ENCODE results near the gene NOL7. TPM values are rescaled to one million over a fixed set of nuclear protein-coding genes. Genes with fewer than 3 reads are reported as not detected.

Gene NOL7
- total RNA-seq, 6 donors from 2014 or later, result 47.0 to 102 (median 84.7) TPM

DNA sequence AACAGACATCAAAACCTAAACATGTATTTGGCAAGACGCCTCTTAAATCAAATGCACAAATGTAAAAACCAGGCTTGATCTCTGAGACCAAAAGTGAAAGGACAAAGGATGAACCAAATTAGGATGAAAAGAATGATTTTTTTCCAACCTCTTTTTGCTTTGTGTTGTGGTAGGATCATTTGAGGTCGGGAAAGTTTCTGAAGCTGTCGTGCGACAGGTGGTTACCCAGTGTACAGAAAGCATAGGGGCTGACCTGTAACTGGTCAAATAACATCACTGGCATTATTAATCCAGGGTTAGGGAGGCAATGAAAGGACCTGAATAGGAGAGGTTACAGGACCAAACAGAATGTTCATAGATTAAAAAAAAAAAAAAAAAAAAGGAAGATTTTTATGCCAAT lies 18.1 kb upstream of the NOL7 start:
- DNase-seq (no peak), ATAC-seq (ENCODE audit: low FRiP score in 2 of 2) (no peak)
- H3K9me3 ChIP-seq, result no peaks in the 10 kb centered on the region
- TF ChIP-seq POLR2AphosphoS5 (IDR thresholded peaks at IDR 0.05) (no peak), POLR2A (IDR thresholded peaks at IDR 0.05) (no peak), EP300 (IDR thresholded peaks at IDR 0.05) (no peak)
- TF ChIP-seq, protein P1, sequence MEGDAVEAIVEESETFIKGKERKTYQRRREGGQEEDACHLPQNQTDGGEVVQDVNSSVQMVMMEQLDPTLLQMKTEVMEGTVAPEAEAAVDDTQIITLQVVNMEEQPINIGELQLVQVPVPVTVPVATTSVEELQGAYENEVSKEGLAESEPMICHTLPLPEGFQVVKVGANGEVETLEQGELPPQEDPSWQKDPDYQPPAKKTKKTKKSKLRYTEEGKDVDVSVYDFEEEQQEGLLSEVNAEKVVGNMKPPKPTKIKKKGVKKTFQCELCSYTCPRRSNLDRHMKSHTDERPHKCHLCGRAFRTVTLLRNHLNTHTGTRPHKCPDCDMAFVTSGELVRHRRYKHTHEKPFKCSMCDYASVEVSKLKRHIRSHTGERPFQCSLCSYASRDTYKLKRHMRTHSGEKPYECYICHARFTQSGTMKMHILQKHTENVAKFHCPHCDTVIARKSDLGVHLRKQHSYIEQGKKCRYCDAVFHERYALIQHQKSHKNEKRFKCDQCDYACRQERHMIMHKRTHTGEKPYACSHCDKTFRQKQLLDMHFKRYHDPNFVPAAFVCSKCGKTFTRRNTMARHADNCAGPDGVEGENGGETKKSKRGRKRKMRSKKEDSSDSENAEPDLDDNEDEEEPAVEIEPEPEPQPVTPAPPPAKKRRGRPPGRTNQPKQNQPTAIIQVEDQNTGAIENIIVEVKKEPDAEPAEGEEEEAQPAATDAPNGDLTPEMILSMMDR (IDR thresholded peaks at IDR 0.05), result no peak
- H3K36me3 ChIP-seq, result peaks cover 0 to 84% (median 42%) of the 10 kb centered on the region in 4 donors
- no peak overlapping the region for H3K27ac ChIP-seq
- 94 to 95% methylated on average over 4 of the region's 4 CpGs for WGBS, 2 donors
- H3K4me3 ChIP-seq, result no peak overlapping the region
- H3K4me1 ChIP-seq, result no peaks in the 10 kb centered on the region
- H3K27me3 ChIP-seq, result no peaks in the 10 kb centered on the region

DNA sequence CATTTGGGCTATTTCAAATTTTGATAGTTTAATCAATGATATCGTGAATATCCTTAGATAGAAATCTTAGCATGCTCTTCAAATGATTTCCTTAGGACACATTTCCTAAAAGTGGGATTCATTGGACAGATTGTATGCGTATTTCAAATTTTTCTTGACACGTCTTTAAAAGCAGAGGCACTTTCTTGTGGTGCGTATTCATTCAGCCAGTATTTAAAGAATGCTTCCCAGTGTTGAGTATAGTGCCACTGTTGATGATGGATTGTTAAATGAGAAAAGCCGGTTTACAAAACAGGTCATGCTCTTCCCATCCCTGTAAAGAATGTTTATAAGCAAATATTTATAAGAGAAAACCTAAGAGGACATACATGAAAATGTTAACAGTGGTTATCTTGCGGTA lies 15.1 kb upstream of the NOL7 start:
- no peak for ATAC-seq (ENCODE audit: low FRiP score in 2 of 2)
- 93 to 95% methylated on average over 6 of the region's 6 CpGs for WGBS, 2 donors

DNA sequence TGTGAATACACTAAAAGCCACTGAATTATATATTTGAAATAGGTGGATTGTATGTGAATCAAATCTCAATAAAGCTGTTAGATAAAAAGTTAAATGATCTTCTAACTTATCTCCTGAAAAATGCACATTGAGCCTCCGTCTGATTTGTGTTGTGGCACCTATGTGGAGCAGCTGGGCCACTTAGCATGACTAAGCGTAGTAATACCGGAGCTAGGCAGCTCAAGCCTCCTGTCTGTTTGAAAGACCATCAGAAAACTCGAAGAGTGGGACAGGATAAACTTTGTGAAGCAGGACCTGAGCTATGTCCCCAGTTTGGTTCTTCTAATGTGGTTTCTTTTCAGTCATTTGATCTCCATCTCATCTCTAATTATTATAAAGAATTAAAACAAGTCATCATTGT lies 11.0 kb upstream of the NOL7 start:
- Histone ChIP-seq H3K9me3 (no peaks in the 10 kb centered on the region), H3K36me3 (peaks cover 0 to 37% (median 16%) of the 10 kb centered on the region in 4 donors), H3K4me3 (no peak overlapping the region), H3K27ac (no peak overlapping the region), H3K27me3 (no peaks in the 10 kb centered on the region), H3K4me1 (no peaks in the 10 kb centered on the region)
- 86 to 91% methylated on average over 4 of the region's 4 CpGs for WGBS, 2 donors
- TF ChIP-seq, protein P1 (IDR thresholded peaks at IDR 0.05), result no peak
- TF ChIP-seq POLR2AphosphoS5 (IDR thresholded peaks at IDR 0.05) (no peak), POLR2A (IDR thresholded peaks at IDR 0.05) (no peak), EP300 (IDR thresholded peaks at IDR 0.05) (no peak)
- DNase-seq (no peak), ATAC-seq (ENCODE audit: low FRiP score in 2 of 2) (no peak)

More for the DNA sequence above, 15.1 kb upstream of the NOL7 start:
- no peak for DNase-seq
- no peak overlapping the region for H3K27ac ChIP-seq
- H3K4me3 ChIP-seq, result no peak overlapping the region
- H3K36me3 ChIP-seq, result peaks cover 0 to 73% (median 31%) of the 10 kb centered on the region in 4 donors
- H3K4me1 ChIP-seq, result no peaks in the 10 kb centered on the region
- H3K27me3 ChIP-seq, result no peaks in the 10 kb centered on the region
- no peaks in the 10 kb centered on the region for H3K9me3 ChIP-seq
- TF ChIP-seq, protein P1 (IDR thresholded peaks at IDR 0.05), result no peak
- no peak for TF ChIP-seq EP300 (IDR thresholded peaks at IDR 0.05)
- TF ChIP-seq POLR2AphosphoS5 (IDR thresholded peaks at IDR 0.05), result no peak
- no peak for TF ChIP-seq POLR2A (IDR thresholded peaks at IDR 0.05)

DNA sequence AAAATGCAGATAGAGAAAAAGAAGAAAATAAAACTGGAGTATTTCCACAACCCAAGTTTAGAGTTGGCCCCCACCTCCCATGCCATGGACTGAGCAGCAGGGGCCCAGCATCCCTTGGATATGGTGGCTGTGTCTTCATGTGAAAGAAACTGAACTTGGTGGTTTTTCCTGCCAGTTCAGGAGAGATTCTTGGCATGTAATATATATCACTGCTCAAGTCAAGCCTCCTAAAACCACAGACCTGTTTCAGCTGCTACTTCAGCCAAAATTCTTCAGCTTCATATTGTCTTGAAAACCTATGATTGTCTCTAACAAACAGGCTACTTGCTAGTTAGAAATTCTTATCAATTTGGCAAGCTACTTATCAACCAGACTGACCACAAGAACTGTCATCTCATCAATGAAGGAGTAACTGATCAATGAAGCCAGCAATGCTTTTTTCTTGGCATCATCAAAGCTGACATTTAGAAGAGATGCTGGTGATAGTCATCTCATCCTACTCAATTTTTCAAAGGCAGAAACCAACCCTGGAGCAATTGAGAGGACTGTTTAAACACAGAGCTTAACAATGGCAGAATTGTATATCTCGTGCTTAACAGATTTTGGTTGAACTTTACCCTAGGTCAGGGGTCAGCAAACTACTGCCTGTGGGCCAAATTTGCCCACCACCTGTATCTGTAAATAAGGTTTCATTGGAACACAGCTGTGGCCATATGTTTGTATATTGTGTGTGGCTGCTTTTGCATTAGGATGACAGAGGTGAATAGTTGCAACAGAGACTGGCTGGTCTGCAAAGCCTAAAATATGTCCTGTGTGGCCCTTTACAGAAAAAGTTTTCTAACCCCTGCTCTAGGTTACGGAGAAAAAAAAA lies 10.4 kb upstream of the NOL7 start:
- Histone ChIP-seq H3K4me1 (no peaks in the 10 kb centered on the region), H3K9me3 (no peaks in the 10 kb centered on the region), H3K4me3 (no peak overlapping the region), H3K36me3 (peaks cover 0 to 34% (median 13%) of the 10 kb centered on the region in 4 donors), H3K27me3 (no peaks in the 10 kb centered on the region), H3K27ac (no peak overlapping the region)
- ATAC-seq (ENCODE audit: low FRiP score in 2 of 2) (no peak), DNase-seq (no peak)
- 84 to 95% methylated on average over 2 of the region's 2 CpGs for WGBS, 2 donors
- TF ChIP-seq, protein P1 (IDR thresholded peaks at IDR 0.05), result no peak
- TF ChIP-seq POLR2A (IDR thresholded peaks at IDR 0.05) (no peak), EP300 (IDR thresholded peaks at IDR 0.05) (no peak)
